H1 (cell line): Measurements from ENCODE around the gene ZSCAN22. TPM values are rescaled to one million over a fixed set of nuclear protein-coding genes. Genes with fewer than 3 reads are reported as not detected.

Source experiments
- BCL11A ChIP-seq, 2 experiments: IDR thresholded peaks; one replicate each; pipeline ENCODE4 v1.6.1; 2011; ENCODE audit warnings: low read depth in 2 of 2, low read length in 2 of 2, mild to moderate bottlenecking in 2 of 2
- SRF ChIP-seq: IDR thresholded peaks from 2 replicates; pipeline ENCODE4 v1.6.1; 2011; ENCODE audit warnings: mild to moderate bottlenecking, low read depth, low read length, moderate library complexity
- polyA plus RNA-seq, 7 experiments: library from polyadenylated mRNA; depleted of rRNA in 3 of 7; stranded (reverse) in 5 of 7; unstranded in 2 of 7; fragments of >200 nt in 5 of 7; fragments of 200-250 nt in 2 of 7; gene quantifications; 1 replicate in 5 of 7; 2 replicates in 1 of 7; 4 replicates in 1 of 7; pipeline versions ENCODE4 v1.2.1 to v1.2.3, GENCODE V29; 2011 to 2013; ENCODE audit warnings: missing spikeins in 2 of 7, mixed read lengths in 2 of 7
- total RNA-seq: library from RNA; stranded (reverse); fragmentation: NEBNext Ultra II Directional; extraction: Animal tissue kit (Norgen Biotek cat#: 25700); gene quantifications from 2 replicates; pipeline ENCODE4 v1.2.1, GENCODE V29; 2021

Gene ZSCAN22
- total and polyA plus RNA-seq, 2 of the 8 experiments (the other 6 are each of a cell fraction or from before 2014, with no cell fraction given), result 3.2 to 3.3 TPM

- TF ChIP-seq SRF (no peak), BCL11A (IDR thresholded peaks at IDR 0.05; ENCODE audit: low read depth in 2 of 2, low read length in 2 of 2) (no peak)
These were observed 27.1 kb downstream of the ZSCAN22 start (continued) for GRCh38 chr19:58353717-58354477.
